IPS-18c (cell line): ENCODE data around the gene TENM4.

Experiments used
- H3K4me3 ChIP-seq: 2 replicates; pipeline ENCODE4 v1.7.0; 2013; ENCODE audit warnings: low read depth, mild to moderate bottlenecking, low read length, moderate library complexity; ENCODE audit not compliant: insufficient read depth
- H3K9me3 ChIP-seq: one replicate; pipeline ENCODE4 v1.6.1; 2013; ENCODE audit warnings: mild to moderate bottlenecking, low read length, moderate library complexity; ENCODE audit not compliant: control insufficient read depth, insufficient read depth

The TENM4 gene

GRCh38 chr11:79074547-79074946 is 366.3 kb downstream of the TENM4 start:
- no peak overlapping the region for H3K4me3 ChIP-seq
- H3K9me3 ChIP-seq, result no peaks in the 10 kb centered on the region

GRCh38 chr11:79071190-79071589 is 369.6 kb downstream of the TENM4 start:
- no peak overlapping the region for H3K4me3 ChIP-seq
- no peaks in the 10 kb centered on the region for H3K9me3 ChIP-seq

GRCh38 chr11:79070518-79070917 is 370.3 kb downstream of the TENM4 start:
- H3K9me3 ChIP-seq, result no peaks in the 10 kb centered on the region
- H3K4me3 ChIP-seq, result no peak overlapping the region

GRCh38 chr11:79069504-79069903 is 371.3 kb downstream of the TENM4 start:
- H3K4me3 ChIP-seq, result no peak overlapping the region
- no peaks in the 10 kb centered on the region for H3K9me3 ChIP-seq

GRCh38 chr11:79068356-79068755 is 372.5 kb downstream of the TENM4 start:
- Histone ChIP-seq H3K9me3 (no peaks in the 10 kb centered on the region), H3K4me3 (no peak overlapping the region)

- Histone ChIP-seq H3K9me3 (no peaks in the 10 kb centered on the region), H3K4me3 (no peak overlapping the region)
Measured at GRCh38 chr11:79067352-79067679, 373.5 kb downstream of the TENM4 start.

- H3K9me3 ChIP-seq, result no peaks in the 10 kb centered on the region
- no peak overlapping the region for H3K4me3 ChIP-seq
Measured at GRCh38 chr11:79066456-79067351, 374.1 kb downstream of the TENM4 start.

- no peaks in the 10 kb centered on the region for H3K9me3 ChIP-seq
- peak overlapping the region; percentile 32; the same call in 1 of the 2 replicates for H3K4me3 ChIP-seq
Measured at GRCh38 chr11:79062814-79063762, 377.7 kb downstream of the TENM4 start.

GRCh38 chr11:79060081-79060953 is 380.5 kb downstream of the TENM4 start:
- H3K9me3 ChIP-seq, result no peaks in the 10 kb centered on the region
- H3K4me3 ChIP-seq, result no peak overlapping the region

GRCh38 chr11:79059141-79059540 is 381.7 kb downstream of the TENM4 start:
- H3K4me3 ChIP-seq, result no peak overlapping the region
- H3K9me3 ChIP-seq, result no peaks in the 10 kb centered on the region

- no peak overlapping the region for H3K4me3 ChIP-seq
- no peaks in the 10 kb centered on the region for H3K9me3 ChIP-seq
Measured at GRCh38 chr11:79055856-79056631, 384.8 kb downstream of the TENM4 start.

GRCh38 chr11:79054636-79055035 is 386.2 kb downstream of the TENM4 start:
- H3K4me3 ChIP-seq, result no peak overlapping the region
- H3K9me3 ChIP-seq, result no peaks in the 10 kb centered on the region

GRCh38 chr11:79052544-79052943 is 388.3 kb downstream of the TENM4 start:
- Histone ChIP-seq H3K4me3 (no peak overlapping the region), H3K9me3 (no peaks in the 10 kb centered on the region)

GRCh38 chr11:79050786-79051185 is 390.0 kb downstream of the TENM4 start:
- Histone ChIP-seq H3K9me3 (no peaks in the 10 kb centered on the region), H3K4me3 (no peak overlapping the region)

- Histone ChIP-seq H3K9me3 (no peaks in the 10 kb centered on the region), H3K4me3 (no peak overlapping the region)
Measured at GRCh38 chr11:79049741-79050179, 391.1 kb downstream of the TENM4 start.

GRCh38 chr11:79047980-79048379 is 392.9 kb downstream of the TENM4 start:
- Histone ChIP-seq H3K9me3 (no peaks in the 10 kb centered on the region), H3K4me3 (no peak overlapping the region)
